ENCODE data around the gene SWT1. TPM values are rescaled to one million over a fixed set of nuclear protein-coding genes. Genes with fewer than 3 reads are reported as not detected.

Gene SWT1
- total RNA-seq, 2 donors from 2014 or later, result 7.3 to 14.3 TPM

GRCh38 chr1:185239861-185240260 lies 82.9 kb downstream of the SWT1 start:
- no peak overlapping the region for H3K27ac ChIP-seq
- TF ChIP-seq, protein P1, sequence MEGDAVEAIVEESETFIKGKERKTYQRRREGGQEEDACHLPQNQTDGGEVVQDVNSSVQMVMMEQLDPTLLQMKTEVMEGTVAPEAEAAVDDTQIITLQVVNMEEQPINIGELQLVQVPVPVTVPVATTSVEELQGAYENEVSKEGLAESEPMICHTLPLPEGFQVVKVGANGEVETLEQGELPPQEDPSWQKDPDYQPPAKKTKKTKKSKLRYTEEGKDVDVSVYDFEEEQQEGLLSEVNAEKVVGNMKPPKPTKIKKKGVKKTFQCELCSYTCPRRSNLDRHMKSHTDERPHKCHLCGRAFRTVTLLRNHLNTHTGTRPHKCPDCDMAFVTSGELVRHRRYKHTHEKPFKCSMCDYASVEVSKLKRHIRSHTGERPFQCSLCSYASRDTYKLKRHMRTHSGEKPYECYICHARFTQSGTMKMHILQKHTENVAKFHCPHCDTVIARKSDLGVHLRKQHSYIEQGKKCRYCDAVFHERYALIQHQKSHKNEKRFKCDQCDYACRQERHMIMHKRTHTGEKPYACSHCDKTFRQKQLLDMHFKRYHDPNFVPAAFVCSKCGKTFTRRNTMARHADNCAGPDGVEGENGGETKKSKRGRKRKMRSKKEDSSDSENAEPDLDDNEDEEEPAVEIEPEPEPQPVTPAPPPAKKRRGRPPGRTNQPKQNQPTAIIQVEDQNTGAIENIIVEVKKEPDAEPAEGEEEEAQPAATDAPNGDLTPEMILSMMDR (IDR thresholded peaks at IDR 0.05), result no peak
- TF ChIP-seq POLR2A (IDR thresholded peaks at IDR 0.05) (no peak), POLR2AphosphoS5 (IDR thresholded peaks at IDR 0.05) (no peak)
- no peaks in the 10 kb centered on the region for H3K4me1 ChIP-seq (replicated peaks)
- H3K4me3 ChIP-seq, result no peak overlapping the region
- no peaks in the 10 kb centered on the region for H3K36me3 ChIP-seq
- no peak for DNase-seq (ENCODE audit: low spot score)
- 68% methylated on average over 1 of the region's 1 CpG for WGBS
- no peaks in the 10 kb centered on the region for H3K9me3 ChIP-seq
- intact Hi-C loops (cut with DNase I), result no loop called here
- H3K27me3 ChIP-seq (replicated peaks; ENCODE audit: insufficient read depth), result no peaks in the 10 kb centered on the region

GRCh38 chr1:185241127-185241526 lies 84.2 kb downstream of the SWT1 start:
- Histone ChIP-seq H3K4me3 (no peak overlapping the region), H3K27ac (no peak overlapping the region), H3K4me1 (replicated peaks) (no peaks in the 10 kb centered on the region), H3K27me3 (replicated peaks; ENCODE audit: insufficient read depth) (no peaks in the 10 kb centered on the region), H3K9me3 (no peaks in the 10 kb centered on the region), H3K36me3 (no peaks in the 10 kb centered on the region)
- intact Hi-C loops (cut with DNase I), result no loop called here
- DNase-seq (ENCODE audit: low spot score), result no peak
- TF ChIP-seq POLR2AphosphoS5 (IDR thresholded peaks at IDR 0.05) (no peak), POLR2A (IDR thresholded peaks at IDR 0.05) (no peak)
- TF ChIP-seq, protein P1 (IDR thresholded peaks at IDR 0.05), result no peak

DNA sequence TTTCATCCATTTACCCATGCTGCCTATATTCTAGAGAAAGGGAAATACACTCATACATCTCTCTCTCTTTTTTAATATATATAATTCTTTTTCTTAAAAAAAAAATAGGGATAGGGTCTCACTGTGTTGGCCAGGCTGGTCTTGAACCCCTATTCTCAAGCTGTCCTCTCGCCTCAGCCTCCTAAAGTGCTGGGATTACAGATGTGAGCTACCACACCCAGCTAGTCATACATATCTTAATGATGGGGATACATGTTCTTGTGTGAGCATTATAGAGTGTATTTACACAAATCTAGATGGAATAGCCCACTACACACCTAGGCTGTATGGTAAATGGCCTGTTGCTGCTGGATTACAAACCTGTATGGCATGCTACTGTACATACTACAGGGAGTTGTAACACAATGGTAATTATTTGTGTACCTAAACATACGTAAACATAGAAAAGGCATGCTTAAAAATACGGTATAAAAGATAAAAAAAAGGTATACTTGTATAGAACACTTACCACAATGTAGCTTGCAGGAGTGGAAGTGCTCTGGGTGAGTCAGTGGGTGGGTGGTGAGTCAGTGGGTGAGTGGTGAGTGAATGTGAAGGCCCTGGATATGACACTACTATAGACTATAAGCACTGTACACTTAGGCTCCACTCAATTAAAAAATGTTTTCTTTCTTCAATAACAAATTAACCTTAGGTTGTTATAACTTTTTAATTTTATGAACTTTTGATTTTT lies 87.2 kb downstream of the SWT1 start:
- intact Hi-C loops (cut with DNase I), result no loop called here
- 93% methylated on average over 3 of the region's 3 CpGs for WGBS

GRCh38 chr1:185245466-185245865 lies 88.5 kb downstream of the SWT1 start:
- Histone ChIP-seq H3K4me3 (no peak overlapping the region), H3K27me3 (replicated peaks; ENCODE audit: insufficient read depth) (no peaks in the 10 kb centered on the region), H3K9me3 (no peaks in the 10 kb centered on the region), H3K4me1 (replicated peaks) (no peaks in the 10 kb centered on the region), H3K27ac (no peak overlapping the region), H3K36me3 (no peaks in the 10 kb centered on the region)
- DNase-seq (ENCODE audit: low spot score), result no peak
- intact Hi-C loops (cut with DNase I), result no loop called here
- 92% methylated on average over 2 of the region's 2 CpGs for WGBS
- no peak for TF ChIP-seq POLR2A (IDR thresholded peaks at IDR 0.05)
- TF ChIP-seq, protein P1 (IDR thresholded peaks at IDR 0.05), result no peak
- TF ChIP-seq POLR2AphosphoS5 (IDR thresholded peaks at IDR 0.05), result no peak

More for the DNA sequence above, 87.2 kb downstream of the SWT1 start:
- H3K9me3 ChIP-seq, result no peaks in the 10 kb centered on the region
- no peak overlapping the region for H3K4me3 ChIP-seq
- no peak overlapping the region for H3K27ac ChIP-seq
- no peaks in the 10 kb centered on the region for H3K27me3 ChIP-seq (replicated peaks; ENCODE audit: insufficient read depth)
- DNase-seq (ENCODE audit: low spot score), result no peak
- TF ChIP-seq, protein P1 (IDR thresholded peaks at IDR 0.05), result no peak
- TF ChIP-seq POLR2AphosphoS5 (IDR thresholded peaks at IDR 0.05) (no peak), POLR2A (IDR thresholded peaks at IDR 0.05) (no peak)
- H3K36me3 ChIP-seq, result no peaks in the 10 kb centered on the region
- H3K4me1 ChIP-seq (replicated peaks), result no peaks in the 10 kb centered on the region

- no peak for DNase-seq (ENCODE audit: low spot score)
Observed at GRCh38 chr1:185249563-185249962, 92.6 kb downstream of the SWT1 start.

More at GRCh38 chr1:185249563-185249962, 92.6 kb downstream of the SWT1 start:
- H3K27ac ChIP-seq, result no peak overlapping the region
- intact Hi-C loops (cut with DNase I), result no loop called here
- no peaks in the 10 kb centered on the region for H3K4me1 ChIP-seq (replicated peaks)
- H3K36me3 ChIP-seq, result no peaks in the 10 kb centered on the region
- H3K9me3 ChIP-seq, result no peaks in the 10 kb centered on the region
- H3K4me3 ChIP-seq, result no peak overlapping the region
- no peaks in the 10 kb centered on the region for H3K27me3 ChIP-seq (replicated peaks; ENCODE audit: insufficient read depth)
- TF ChIP-seq POLR2AphosphoS5 (IDR thresholded peaks at IDR 0.05) (no peak), POLR2A (IDR thresholded peaks at IDR 0.05) (no peak)
- TF ChIP-seq, protein P1 (IDR thresholded peaks at IDR 0.05), result no peak
- 67% methylated on average over 2 of the region's 2 CpGs for WGBS

Measured in prostate gland (tissue), 2 donors.